Measurements from ENCODE around the gene MYO16.

Gene MYO16

DNA sequence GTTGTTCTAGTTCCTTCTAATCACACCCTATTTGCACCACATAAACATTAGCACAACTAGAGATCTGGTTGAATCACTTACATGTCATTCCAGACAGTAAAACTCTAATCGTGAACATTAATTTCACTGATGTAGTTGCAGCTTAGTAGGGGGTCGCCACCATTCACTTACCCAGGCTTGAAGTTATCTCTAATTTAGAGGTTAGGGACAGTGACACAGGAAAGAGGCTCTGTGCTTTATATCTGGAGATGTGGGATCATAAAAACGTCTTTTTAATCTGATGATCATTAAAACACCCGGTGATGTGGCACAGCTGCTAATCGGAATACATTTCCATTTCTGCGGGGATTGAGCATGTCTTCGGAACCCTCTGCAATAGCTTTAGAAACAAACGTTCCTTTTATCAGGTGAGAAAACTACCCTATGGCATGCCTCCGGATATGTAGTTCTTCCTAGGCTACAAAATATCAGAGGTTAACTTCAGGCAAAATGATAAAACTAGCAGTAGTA lies 523.0 kb downstream of the MYO16 start:
- no peak for DNase-seq (ENCODE audit: low read depth in 2 of 2)

DNA sequence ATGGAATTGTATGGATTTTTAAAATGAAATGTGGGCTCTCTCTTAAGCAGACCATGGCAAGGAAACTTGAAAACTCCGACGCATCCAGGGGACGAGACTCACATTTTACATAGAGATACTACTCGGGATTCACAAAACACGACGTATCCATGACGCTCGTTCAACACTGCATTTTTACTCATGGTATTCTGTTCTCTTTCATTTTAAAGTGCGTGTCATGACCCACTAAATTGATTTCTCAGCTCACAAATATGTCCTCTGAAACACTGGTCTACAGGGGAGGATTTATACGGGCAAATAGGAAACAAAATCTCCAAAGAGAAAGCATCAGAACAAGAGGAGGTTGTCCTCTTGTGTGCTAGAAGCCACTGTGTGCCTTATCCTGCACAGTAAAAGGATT lies 523.5 kb downstream of the MYO16 start:
- DNase-seq (ENCODE audit: low read depth in 2 of 2): no peak

DNA sequence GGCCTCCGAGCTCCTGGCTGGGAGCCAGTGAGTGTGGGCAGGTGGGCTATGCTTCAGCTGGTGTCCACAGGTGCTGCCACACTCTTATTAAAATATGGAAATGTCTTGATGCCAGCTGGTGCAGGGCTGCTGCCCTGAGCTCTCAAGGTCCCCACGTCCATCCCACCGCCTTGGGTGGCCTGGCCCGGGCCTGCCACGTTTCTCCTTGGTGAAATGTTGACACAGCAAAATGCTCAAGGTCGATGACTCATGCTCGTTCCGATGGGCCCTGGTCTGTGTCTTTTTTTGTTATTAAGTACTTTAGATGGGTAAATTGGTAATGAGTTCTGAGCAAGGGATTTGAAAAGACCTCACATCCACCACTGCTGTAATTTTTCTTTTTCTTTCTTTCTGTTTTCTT lies 524.7 kb downstream of the MYO16 start:
- DNase-seq (ENCODE audit: low read depth in 2 of 2): no peak

DNA sequence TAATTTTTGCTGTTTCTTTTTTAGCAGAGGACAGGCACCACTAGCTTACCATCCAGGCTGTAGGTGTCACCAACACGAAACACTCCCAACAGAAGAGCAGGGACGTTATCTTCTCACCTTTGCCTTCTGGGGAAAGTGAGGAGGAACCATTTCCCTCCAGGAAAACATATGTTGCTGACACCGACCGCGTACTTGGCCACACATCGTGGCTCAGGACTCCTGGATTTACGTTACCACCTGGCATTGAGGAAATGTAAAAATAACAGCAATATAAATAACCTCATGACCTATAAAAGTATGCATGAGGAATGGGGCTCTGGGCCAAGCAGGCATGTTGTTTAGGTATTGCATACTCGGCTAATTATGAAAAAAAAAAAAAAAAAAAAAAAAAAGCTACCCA lies 525.1 kb downstream of the MYO16 start:
- DNase-seq (ENCODE audit: low read depth in 2 of 2): no peak

DNA sequence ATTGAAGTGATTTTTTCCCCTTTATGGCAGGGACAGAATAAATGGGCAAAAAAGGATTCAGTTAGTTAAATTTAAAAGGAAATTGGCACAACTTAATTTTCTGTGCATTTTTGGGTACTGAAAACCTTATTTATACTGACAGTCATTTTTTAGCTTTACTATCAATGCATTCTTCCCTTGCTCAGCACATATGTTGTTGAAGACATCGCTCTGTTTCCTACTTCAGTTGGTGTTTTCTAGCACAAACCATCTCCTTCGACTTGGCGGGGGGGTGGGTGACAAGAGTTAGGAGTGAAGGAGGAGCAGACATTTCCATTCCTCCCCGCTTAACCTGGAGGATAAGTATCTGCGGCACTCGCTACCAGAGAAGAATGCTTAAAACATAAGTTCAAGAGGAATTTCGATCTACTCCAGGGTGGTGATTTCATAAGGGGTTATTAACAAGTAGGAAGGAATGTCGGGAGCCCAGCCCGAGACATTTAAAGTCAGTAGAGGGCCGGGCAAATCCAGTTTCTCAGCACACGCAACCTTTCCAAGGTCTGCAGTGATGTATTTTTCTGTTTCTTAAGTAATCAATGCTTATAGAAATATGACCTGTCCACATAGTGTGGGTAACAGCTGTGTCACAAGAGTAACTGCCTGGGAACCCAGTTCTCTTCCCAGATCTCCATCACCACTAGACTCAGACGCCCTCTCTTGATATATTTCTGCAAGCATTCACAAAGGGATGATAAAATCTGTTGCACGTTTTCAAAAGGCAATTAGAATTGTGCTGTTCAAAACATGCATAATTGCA lies 525.8 kb downstream of the MYO16 start:
- DNase-seq (ENCODE audit: low read depth in 2 of 2): no peak

DNA sequence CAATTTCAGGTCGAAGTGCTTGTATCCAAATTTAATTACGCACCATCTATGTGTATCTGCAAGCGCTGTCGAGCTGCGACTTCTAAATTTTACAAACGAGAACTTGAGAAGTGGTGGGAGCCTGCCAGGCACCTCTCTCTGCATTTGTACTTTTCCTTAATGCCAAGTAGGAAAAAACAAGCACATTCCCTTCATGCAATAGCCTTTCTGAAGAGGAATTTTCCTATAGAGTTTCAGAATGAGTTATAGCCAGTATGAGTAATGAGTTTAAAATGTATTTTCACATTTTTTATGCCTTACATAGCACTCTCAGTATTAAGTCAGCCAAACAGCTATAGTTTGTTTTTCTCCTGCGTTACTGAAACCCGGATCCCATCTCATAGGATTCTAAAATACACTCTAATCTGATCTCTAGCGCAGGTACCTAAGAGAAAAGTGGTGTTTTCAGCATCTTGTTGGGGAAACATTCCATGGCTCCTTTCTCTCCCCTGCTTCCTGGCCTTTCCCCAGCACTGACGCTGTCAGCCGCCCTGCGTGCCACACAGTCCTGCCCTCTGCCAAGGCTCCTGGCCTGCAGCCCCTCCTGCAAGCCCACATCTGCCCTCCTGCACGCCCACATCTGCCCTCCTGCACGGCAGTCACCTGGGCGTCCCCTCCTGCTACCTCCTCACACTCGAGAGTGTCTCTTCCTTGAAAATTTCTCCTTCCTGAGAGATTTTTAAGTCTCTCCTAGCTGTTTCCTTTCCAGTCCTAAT lies 526.9 kb downstream of the MYO16 start:
- no peak for DNase-seq (ENCODE audit: low read depth in 2 of 2)

DNA sequence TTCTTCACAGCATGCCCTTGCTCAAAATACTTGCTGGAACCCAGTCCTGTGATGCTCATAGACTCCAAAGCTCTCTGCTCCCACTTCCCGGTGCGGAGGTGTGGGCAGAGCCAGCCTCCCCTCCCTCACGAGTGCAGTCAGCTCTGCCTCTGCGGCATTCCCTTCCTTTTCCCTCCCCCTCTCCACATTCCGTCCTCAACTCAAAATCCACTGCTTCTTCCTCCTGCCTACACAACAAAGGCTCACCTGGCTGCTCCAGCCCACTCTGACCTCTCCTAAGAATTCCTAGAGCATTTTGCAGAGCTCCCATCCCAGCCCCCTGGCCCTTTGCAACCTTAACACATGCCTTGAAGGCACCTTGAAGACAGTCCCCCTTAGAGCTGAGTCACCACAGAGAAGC lies 527.9 kb downstream of the MYO16 start:
- DNase-seq (ENCODE audit: low read depth in 2 of 2): no peak

DNA sequence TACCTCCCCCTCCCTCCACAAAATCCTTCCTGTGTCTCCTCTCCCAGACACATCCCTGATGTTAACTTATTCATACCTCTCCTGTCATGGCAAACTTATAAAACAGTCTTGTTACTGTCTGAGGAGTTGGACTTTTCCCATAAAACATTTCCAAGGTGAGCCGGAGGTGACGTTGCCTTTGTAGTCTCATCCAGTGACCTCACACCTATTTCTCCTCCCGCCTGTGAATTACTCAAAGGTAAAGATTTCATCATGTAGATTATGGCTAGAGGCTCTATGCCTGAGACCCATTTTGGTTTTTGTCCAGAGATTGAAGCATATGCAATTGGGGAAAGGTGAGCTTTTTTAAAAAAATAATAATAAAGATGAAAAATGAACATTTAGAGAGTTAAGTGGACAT lies 529.0 kb downstream of the MYO16 start:
- DNase-seq (ENCODE audit: low read depth in 2 of 2): no peak

DNA sequence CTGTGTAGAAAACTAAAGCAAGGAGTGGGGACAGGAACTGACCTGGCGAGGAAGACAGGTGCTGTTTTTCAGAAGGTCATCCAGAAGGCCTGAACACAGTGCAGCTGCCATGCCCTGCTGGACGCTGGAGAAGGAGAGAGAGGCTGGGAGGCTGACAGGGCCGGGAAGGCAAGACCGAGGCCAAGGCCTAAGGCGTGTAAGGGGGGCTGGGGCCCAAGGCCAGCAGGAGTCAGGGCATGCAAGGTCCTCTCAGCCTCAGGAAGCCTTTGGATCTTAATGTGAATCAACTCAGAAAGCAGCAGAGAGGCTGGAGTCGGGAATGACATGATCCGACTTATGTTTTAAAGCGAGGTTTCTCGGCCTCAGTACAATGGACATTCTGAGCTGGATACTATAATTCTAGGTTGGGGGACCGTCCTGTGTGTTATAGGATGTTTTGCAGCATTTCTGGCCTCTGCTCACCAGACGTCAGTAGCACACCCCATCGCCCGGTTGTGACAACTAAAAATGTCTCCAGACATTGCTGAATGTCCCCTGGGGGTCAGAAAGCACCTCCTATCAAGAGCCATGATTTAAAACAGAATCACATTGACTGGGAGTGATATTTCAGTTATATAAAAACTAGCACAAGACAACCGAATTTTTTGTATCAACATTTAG lies 530.4 kb downstream of the MYO16 start:
- DNase-seq (ENCODE audit: low read depth in 2 of 2): no peak

DNA sequence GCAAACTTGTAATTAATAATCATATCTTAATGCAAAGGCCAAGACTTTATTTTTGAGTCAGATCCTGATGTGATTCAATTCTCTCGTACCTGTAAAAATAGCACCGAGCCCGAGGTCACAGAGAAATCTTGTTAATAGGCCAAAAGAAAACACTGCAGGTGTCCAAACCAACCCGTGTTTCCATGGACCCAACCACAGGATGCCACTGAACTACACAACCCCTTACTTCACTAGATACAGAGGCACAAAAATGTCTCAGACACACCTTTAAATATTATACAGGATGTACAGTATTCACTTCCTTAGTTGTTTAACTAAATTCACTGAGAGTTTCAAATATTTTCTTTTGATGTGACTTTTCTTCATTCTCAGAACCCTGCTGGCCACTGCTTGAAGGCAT lies 530.9 kb downstream of the MYO16 start:
- DNase-seq (ENCODE audit: low read depth in 2 of 2): no peak

DNA sequence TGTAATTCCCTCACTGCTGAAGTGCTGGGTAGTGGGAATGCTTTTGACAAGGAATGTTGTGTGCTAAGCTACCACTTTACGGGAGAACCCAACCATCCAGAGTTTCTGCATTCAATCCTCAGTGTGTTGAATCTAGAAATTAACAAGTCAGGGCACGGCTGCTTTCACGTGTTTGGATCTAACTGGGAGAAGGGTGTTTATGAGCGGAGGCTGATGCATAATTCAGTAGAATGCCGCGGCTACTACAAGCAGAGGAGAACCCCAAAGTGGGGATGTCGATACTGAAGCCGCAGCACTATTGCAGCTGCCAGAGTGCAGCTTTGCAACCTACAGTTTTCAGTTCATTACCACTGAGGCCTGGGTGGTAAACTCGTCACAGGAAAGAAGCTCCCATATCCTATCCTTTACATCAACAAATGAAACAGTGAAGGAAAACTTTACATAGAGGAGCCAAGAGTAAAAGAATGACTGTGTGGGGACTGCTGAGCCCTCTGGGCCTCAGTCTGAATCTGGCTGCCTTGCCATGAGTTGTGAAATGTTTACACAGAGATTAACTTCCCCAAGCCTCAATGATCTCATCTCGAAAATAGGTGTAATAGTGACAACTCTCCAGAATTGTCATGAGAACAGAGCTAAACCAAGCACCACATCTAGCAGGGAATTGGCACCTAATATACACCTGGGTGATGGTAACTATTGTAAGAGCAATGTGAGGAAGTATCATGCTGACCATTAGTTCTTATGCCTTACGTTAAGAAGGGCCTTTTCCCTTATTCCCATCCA lies 531.7 kb downstream of the MYO16 start:
- DNase-seq (ENCODE audit: low read depth in 2 of 2): no peak

DNA sequence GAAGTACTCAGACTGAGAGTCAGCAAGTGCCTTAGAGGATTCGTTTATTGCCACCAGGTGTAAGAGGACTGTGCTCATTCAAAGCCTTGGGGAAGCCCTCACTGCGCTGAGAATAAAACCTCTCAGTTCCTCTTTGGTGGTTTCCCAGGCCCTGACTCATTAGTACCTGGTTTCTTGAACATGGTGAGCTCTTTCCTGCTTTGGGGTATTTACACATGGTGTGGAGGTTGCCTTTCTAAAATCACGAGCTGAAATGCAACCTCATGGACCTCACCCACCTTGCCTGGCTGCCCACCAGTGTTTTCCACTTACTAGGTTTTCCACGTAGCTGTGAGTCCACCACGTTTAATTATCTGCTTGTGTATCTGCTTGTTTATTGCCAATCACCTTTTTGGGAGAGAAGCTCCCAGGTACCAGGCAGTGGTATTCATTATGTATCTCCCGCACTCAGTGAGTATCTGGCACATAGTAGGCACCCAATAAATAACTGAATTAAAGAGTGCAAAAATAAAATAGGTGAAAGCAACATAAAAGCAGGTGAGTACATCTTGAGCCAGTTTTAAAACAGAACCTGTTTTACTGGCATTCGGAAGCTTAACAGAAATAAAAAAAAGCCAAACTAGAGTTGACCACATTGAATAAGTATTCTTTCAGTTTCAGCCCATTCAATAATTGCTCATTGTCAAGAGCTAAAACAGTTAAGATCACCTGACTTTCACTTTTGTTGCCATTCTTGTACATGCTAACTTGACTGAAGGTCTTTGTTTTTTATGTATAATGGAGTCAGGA lies 533.0 kb downstream of the MYO16 start:
- no peak for DNase-seq (ENCODE audit: low read depth in 2 of 2)

DNA sequence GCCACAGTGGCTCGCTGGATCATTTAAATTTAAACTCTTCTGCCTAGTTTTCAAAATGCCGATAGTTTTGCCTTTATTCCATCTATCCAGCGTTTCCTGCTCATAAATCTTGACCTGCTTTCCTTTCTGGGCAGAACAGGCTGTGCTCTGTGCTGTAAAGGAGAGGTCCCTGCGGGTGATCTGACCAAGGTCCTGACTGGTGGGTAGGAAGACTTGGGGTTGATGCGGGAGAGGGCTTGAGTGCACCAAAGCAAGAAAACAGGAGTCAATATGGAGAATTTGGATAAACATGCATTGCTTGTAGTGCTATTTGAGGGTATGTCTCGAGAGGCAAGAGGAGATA lies 533.6 kb downstream of the MYO16 start:
- DNase-seq (ENCODE audit: low read depth in 2 of 2): no peak

DNA sequence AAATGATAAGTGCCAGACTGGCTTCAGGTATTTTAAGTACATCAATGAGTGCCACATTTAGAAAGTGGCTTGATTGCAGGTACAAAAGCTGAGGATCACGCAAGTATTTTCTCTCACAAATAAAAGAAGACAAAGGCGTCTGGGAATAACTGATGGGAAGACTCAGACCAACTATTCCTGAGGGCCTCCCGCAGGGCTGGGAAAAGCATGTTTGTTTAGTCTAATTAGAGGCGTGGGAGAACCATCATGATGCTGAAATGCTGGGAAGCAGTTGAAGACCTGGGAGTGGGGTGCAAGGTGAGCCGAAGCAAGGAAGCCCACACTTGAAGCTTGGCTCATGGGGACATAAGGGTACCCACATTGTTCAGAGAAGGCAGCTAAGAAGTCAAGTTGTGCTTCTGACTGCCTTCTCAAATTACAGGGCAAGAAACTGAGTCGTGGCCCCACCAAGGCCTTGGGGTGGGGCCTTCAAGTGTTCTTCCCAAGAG lies 536.0 kb downstream of the MYO16 start:
- no peak for DNase-seq (ENCODE audit: low read depth in 2 of 2)

DNA sequence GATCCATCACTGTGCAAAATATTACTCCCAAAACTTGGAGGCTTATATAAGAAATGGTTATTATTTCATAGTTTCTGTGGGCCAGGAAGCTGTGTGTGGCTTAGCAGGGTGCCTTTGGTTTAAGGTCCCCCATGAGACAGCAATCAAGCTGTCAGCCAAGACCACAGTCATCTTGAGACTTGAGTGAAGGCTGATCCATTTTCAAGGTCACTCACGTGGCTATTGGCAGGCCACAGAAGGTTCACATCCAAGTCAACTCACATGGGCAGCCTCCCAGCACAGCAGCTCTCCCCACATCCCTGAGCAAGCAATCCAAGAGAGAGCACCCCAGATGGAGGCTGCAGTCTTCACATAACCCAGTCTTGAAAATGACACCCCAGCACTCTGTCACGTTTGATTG lies 537.4 kb downstream of the MYO16 start:
- no peak for DNase-seq (ENCODE audit: low read depth in 2 of 2)

DNA sequence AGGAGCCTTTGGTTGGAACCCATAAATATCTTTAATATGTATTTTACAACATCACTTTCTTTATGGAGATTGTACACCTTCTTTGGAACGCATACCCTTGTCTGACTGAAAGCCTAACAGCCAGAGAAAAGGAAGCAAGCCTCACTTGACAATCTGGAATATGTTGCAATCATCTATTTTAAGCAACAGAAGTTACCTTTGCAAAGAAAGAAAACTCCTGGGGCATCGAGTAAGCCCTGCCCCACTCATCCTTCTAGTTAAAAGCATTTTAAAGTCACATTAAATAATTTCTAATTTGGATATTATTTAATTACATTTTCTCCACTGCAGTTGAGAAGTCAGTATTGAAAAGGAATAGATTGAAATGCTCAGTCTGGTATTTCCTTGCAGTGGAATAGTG lies 542.7 kb downstream of the MYO16 start:
- DNase-seq (ENCODE audit: low read depth in 2 of 2): no peak

DNA sequence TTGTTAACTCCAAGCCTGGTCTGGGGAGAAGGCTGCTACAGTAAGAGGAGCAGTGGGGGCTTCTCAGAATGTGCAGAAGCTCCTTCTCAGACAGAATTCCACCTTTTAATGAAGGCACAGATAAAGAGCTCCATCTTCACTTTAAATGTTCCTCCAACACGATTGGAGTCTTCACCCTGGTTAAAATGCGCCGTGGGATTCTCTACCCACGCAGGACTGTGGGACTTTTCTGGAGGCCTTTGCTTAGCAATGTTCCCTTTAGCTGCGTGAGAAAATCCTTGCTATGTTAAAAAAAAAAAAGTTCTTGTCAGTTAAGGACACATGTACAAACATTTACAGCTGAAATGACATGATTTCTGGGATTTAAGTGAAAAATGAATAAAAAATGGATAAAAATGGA lies 546.3 kb downstream of the MYO16 start:
- no peak for DNase-seq (ENCODE audit: low read depth in 2 of 2)

DNA sequence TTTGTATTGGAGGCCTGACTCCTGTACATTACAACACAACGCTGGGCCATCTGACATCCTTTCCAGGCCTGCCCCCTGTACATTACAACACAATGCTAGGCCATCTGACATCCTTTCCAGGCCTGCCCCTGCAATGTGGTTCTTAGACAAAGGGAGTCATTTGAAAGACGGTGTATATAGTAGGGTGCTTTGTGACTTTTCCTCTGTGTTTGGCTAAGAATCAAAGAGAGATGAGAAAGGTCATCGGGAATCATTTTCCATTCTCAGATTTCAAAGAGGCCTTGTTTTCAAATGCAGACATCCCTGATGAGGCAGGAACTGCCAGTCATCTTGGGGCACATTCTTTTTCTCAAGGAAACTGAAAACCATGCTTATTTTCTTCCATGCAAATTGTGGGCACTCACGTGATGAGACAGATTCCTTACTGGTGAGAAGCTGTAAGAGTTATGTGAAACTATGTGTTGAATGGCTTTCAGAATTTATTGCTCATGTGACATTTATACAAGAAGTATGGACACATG lies 551.6 kb downstream of the MYO16 start:
- no peak for DNase-seq (ENCODE audit: low read depth in 2 of 2)

DNA sequence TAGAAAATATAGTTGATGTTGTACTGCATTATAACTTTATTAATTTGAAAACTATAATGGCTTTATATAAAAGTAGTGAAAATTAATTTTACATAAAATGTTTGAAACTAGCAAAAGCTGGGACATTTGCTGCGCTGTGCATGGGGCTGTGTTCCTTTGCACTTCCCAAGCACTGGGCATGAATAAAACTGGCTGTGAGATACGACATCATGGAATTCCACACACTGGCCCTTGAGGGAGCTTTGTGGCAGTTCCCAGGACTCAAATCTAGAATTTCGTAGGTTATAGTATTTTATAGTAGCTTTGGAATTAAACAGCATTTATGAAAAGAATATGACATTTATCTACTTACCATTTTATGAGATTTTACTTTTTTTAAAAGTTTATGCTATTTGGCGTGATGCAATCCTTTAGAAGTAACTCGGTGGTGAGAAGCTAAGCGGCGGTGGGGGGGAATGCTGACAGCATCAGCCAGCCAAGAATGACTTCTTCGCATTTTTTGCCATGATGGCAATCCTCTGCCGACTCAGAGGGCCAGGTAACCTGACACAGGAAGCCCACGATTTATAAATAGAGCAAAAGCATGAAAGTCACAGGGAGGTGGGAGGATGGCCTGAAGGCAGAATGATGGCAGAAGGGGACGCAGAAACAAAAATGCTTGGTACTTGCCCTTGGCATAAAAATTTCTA lies 553.5 kb downstream of the MYO16 start:
- no peak for DNase-seq (ENCODE audit: low read depth in 2 of 2)

DNA sequence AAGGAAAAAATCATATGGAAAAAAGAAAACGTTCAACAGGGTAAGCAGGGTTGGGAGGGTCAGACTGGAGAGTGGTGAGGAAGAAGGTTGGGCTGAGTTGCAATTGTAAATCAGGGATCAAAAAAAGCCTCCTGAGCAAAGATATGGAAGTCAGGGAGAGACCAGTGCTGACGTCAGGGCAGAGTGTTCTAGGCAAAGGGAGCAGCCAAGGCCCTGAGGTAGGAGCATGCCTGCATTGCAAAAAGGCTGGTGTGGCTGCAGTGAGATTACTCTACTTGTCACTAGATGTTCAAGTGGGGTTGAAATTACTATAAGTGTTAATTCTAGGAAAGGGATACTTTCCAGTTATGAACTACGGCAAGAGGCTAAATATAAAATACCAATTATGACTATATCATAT lies 562.0 kb downstream of the MYO16 start:
- DNase-seq (ENCODE audit: low read depth in 2 of 2): no peak
